Measurements from ENCODE around the gene ZNF385C.
A peak's percentile ranks its signal among the peaks of the same experiment; 100 is the strongest.
"Not testable (repeated sequence)": the region's sequence is repeated elsewhere in the genome, so short reads cannot be mapped to it uniquely, and the experiment has no call there.

The ZNF385C gene

GRCh38 chr17:42020845-42021244 is 77.4 kb downstream of the ZNF385C start:
- DNase-seq (ENCODE audit: low read depth, low spot score): not testable (repeated sequence)

GRCh38 chr17:42019509-42020404 is 78.5 kb downstream of the ZNF385C start, which contains the start of gene NKIRAS2:
TSS of gene NKIRAS2 (plus strand) at chr17:42020090. CDS start at chr17:42021578, 1,488 bp downstream.
- DNase-seq (ENCODE audit: low read depth, low spot score): peak; percentile 85

GRCh38 chr17:42018988-42019387 is 79.3 kb downstream of the ZNF385C start:
- DNase-seq (ENCODE audit: low read depth, low spot score): no peak

GRCh38 chr17:42018339-42018738 is 79.9 kb downstream of the ZNF385C start:
- no peak for DNase-seq (ENCODE audit: low read depth, low spot score)

GRCh38 chr17:42017866-42018200 is 80.4 kb downstream of the ZNF385C start:
- DNase-seq (ENCODE audit: low read depth, low spot score): no peak

GRCh38 chr17:42016941-42017865 is 81.1 kb downstream of the ZNF385C start, which contains the start of gene DNAJC7:
TSS of gene DNAJC7 (minus strand) at chr17:42017439. CDS start at chr17:42017416, 23 bp downstream.
- DNase-seq (ENCODE audit: low read depth, low spot score): peak; percentile 77

- no peak for DNase-seq (ENCODE audit: low read depth, low spot score)
Observed at GRCh38 chr17:42016411-42016831, 81.9 kb downstream of the ZNF385C start.

- not testable (repeated sequence) for DNase-seq (ENCODE audit: low read depth, low spot score)
Observed at GRCh38 chr17:42013740-42014139, 84.5 kb downstream of the ZNF385C start.

GRCh38 chr17:42012363-42012762 is 85.9 kb downstream of the ZNF385C start:
- not testable (repeated sequence) for DNase-seq (ENCODE audit: low read depth, low spot score)

- DNase-seq (ENCODE audit: low read depth, low spot score): no peak
Observed at GRCh38 chr17:42010898-42011516, 87.3 kb downstream of the ZNF385C start.

GRCh38 chr17:42010266-42010680 is 88.0 kb downstream of the ZNF385C start:
- not testable (repeated sequence) for DNase-seq (ENCODE audit: low read depth, low spot score)

- DNase-seq (ENCODE audit: low read depth, low spot score): no peak
Observed at GRCh38 chr17:42009170-42009569, 89.1 kb downstream of the ZNF385C start.

- no peak for DNase-seq (ENCODE audit: low read depth, low spot score)
Observed at GRCh38 chr17:42005166-42005565, 93.1 kb downstream of the ZNF385C start.

GRCh38 chr17:42002792-42003301 is 95.4 kb downstream of the ZNF385C start:
- no peak for DNase-seq (ENCODE audit: low read depth, low spot score)

- DNase-seq (ENCODE audit: low read depth, low spot score): no peak
Observed at GRCh38 chr17:42002175-42002791, 96.0 kb downstream of the ZNF385C start.

GRCh38 chr17:42001729-42002128 is 96.5 kb downstream of the ZNF385C start:
- no peak for DNase-seq (ENCODE audit: low read depth, low spot score)

GRCh38 chr17:42000413-42001133 is 97.7 kb downstream of the ZNF385C start:
- no peak for DNase-seq (ENCODE audit: low read depth, low spot score)

GRCh38 chr17:41998497-41998896 is 99.8 kb downstream of the ZNF385C start:
- DNase-seq (ENCODE audit: low read depth, low spot score): no peak

- DNase-seq (ENCODE audit: low read depth, low spot score): no peak
Observed at GRCh38 chr17:41996855-41997164, 101.5 kb downstream of the ZNF385C start.

- no peak for DNase-seq (ENCODE audit: low read depth, low spot score)
Observed at GRCh38 chr17:41992576-41992975, 105.7 kb downstream of the ZNF385C start.

Data from activated naive CD8-positive, alpha-beta T cell treated with anti-CD3 and anti-CD28 coated beads, Interleukin-2, amount 50 U/mL, for 16 hours (primary cell).